ENCODE data around the gene ADAMTSL3. TPM values are rescaled to one million over a fixed set of nuclear protein-coding genes. Genes with fewer than 3 reads are reported as not detected.

ADAMTSL3 gene, protein sequence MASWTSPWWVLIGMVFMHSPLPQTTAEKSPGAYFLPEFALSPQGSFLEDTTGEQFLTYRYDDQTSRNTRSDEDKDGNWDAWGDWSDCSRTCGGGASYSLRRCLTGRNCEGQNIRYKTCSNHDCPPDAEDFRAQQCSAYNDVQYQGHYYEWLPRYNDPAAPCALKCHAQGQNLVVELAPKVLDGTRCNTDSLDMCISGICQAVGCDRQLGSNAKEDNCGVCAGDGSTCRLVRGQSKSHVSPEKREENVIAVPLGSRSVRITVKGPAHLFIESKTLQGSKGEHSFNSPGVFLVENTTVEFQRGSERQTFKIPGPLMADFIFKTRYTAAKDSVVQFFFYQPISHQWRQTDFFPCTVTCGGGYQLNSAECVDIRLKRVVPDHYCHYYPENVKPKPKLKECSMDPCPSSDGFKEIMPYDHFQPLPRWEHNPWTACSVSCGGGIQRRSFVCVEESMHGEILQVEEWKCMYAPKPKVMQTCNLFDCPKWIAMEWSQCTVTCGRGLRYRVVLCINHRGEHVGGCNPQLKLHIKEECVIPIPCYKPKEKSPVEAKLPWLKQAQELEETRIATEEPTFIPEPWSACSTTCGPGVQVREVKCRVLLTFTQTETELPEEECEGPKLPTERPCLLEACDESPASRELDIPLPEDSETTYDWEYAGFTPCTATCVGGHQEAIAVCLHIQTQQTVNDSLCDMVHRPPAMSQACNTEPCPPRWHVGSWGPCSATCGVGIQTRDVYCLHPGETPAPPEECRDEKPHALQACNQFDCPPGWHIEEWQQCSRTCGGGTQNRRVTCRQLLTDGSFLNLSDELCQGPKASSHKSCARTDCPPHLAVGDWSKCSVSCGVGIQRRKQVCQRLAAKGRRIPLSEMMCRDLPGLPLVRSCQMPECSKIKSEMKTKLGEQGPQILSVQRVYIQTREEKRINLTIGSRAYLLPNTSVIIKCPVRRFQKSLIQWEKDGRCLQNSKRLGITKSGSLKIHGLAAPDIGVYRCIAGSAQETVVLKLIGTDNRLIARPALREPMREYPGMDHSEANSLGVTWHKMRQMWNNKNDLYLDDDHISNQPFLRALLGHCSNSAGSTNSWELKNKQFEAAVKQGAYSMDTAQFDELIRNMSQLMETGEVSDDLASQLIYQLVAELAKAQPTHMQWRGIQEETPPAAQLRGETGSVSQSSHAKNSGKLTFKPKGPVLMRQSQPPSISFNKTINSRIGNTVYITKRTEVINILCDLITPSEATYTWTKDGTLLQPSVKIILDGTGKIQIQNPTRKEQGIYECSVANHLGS (N-terminal part only)
- 1.3 and 4.2 TPM in 2 replicates for total RNA-seq

DNA sequence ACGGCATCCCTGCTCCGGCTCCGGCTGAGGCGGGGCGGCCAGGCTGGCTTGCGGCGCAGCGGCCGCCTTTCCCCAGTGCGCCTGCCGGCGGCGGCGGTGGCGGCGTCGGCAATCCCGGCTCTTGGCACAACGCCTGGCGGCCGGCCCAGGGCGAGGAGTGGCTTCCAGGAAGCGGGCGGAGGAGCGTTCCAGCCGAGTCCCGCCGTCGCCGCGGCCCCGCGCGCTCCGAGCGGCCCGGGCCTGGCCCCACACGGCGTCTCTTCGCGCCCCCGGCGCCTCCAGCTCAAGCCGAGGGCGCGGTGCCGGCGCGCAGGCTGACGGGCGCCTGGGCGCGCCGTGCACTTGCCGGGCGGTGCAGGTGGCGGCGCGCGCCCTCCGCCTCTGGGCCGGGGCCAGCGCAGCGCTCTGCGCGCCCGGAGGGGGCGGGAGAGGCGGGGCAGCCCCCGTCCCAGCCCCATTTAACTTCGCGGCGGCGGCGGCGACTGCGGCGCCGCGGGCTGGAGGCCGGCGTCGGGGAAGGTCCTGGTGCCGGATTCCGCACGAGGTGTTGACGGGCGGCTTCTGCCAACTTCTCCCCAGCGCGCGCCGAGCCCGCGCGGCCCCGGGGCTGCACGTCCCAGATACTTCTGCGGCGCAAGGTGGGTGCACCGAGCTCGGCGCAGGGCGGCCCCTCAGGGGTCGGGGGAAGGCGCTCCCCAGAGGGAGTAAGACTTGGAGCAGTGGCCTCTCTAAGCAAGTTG is at the start of gene ADAMTSL3:
Gene ADAMTSL3 (plus strand): TSS at position 485 of the 740 bp plus-strand sequence. CDS start 1,639 bp downstream, outside the sequence.

Other genes with a start within 250 kb of the ADAMTSL3 start
- 0.78 TPM in 1 of 2 replicates, not detected in the other for gene SH3GL3, start 206.8 kb upstream of the ADAMTSL3 start, total RNA-seq

Measured in epithelial cell of alveolus of lung (primary cell).